ENCODE measurements around the gene SNAPC5. TPM values are rescaled to one million over a fixed set of nuclear protein-coding genes. Genes with fewer than 3 reads are reported as not detected.

Gene SNAPC5
- total RNA-seq, 1 donor from 2014 or later = 13.2 TPM

DNA sequence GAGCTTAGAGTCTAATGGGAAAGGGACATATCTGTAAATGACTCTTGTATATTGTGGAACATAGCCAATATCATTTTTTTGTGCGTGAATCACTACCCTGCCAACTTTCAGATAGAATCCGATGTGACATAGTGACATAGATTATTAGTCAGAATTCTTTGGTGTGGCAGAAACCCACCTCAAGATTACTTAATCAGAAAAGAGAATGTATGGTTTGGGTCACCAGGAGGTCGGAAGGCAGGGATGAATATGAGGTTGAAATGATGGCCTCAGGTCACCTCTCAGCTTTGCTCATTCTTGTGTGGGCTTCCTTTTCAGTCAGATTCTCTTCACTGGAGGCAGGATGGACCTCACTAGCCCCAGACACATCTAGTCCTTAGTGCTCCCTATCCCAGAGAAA is 41.4 kb downstream of the SNAPC5 start:
- no peak for DNase-seq (ENCODE audit: low read depth)
- TF ChIP-seq, protein P1, sequence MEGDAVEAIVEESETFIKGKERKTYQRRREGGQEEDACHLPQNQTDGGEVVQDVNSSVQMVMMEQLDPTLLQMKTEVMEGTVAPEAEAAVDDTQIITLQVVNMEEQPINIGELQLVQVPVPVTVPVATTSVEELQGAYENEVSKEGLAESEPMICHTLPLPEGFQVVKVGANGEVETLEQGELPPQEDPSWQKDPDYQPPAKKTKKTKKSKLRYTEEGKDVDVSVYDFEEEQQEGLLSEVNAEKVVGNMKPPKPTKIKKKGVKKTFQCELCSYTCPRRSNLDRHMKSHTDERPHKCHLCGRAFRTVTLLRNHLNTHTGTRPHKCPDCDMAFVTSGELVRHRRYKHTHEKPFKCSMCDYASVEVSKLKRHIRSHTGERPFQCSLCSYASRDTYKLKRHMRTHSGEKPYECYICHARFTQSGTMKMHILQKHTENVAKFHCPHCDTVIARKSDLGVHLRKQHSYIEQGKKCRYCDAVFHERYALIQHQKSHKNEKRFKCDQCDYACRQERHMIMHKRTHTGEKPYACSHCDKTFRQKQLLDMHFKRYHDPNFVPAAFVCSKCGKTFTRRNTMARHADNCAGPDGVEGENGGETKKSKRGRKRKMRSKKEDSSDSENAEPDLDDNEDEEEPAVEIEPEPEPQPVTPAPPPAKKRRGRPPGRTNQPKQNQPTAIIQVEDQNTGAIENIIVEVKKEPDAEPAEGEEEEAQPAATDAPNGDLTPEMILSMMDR (conservative IDR thresholded peaks at IDR 0.05; ENCODE audit: low read depth, low read length) = no peak
- H3K4me3 ChIP-seq (ENCODE audit: low read depth, low read length) = no peak overlapping the region

GRCh38 chr15:66454143-66454542 is 43.4 kb downstream of the SNAPC5 start:
- no peak for DNase-seq (ENCODE audit: low read depth)
- no peak overlapping the region for H3K4me3 ChIP-seq (ENCODE audit: low read depth, low read length)
- TF ChIP-seq, protein P1 (conservative IDR thresholded peaks at IDR 0.05; ENCODE audit: low read depth, low read length) = no peak

GRCh38 chr15:66452971-66453580 is 44.5 kb downstream of the SNAPC5 start:
- TF ChIP-seq, protein P1 (conservative IDR thresholded peaks at IDR 0.05; ENCODE audit: low read depth, low read length) = no peak
- H3K4me3 ChIP-seq (ENCODE audit: low read depth, low read length) = no peak overlapping the region
- DNase-seq (ENCODE audit: low read depth) = no peak

DNA sequence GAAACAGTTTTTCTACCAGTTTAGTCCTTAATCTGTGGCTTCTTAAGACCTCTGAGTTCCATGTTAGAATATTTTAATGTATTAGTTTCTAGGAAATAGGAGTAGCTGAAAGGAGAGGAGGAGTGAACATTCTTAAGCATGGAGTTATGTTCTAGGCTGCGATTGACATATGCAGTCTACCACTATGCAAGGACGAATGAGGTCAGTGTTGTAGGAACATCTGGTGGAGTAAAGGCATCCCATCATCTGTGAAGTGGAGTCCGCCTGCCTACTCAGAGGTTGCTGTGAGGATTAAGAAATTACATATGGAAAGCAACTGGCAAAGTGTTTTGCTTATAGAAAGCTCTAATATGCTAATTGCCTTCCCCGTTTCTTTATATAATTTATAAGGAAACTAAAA is 45.1 kb downstream of the SNAPC5 start:
- TF ChIP-seq, protein P1 (conservative IDR thresholded peaks at IDR 0.05; ENCODE audit: low read depth, low read length) = no peak
- no peak for DNase-seq (ENCODE audit: low read depth)
- no peak overlapping the region for H3K4me3 ChIP-seq (ENCODE audit: low read depth, low read length)

Other genes starting within 250 kb of the SNAPC5 start
- gene MEGF11, start 244.0 kb downstream of the SNAPC5 start, total RNA-seq = 0.65 and 3.7 TPM in 2 replicates
- 15.9 and 26.0 TPM in 2 replicates for gene DIS3L, start 204.2 kb downstream of the SNAPC5 start, total RNA-seq
- gene TIPIN, start 141.1 kb downstream of the SNAPC5 start, total RNA-seq = 6.8 and 16.8 TPM in 2 replicates
- gene MAP2K1, start 110.8 kb downstream of the SNAPC5 start, total RNA-seq = 66.7 and 84.3 TPM in 2 replicates
- gene RPL4, start 7.1 kb upstream of the SNAPC5 start, total RNA-seq = 2,957 and 5,028 TPM in 2 replicates
- gene ZWILCH, start 7.6 kb upstream of the SNAPC5 start, total RNA-seq = 30.6 and 40.2 TPM in 2 replicates
- 0.23 and 0.80 TPM in 2 replicates for gene LCTL, start 68.2 kb upstream of the SNAPC5 start, total RNA-seq
- 10.8 and 22.1 TPM in 2 replicates for gene SMAD6, start 204.5 kb upstream of the SNAPC5 start, total RNA-seq

All from epithelial cell of proximal tubule (primary cell).